ENCODE data around the gene BOC.

The BOC gene

GRCh38 chr3:113247068-113247467 is 35.7 kb downstream of the BOC start:
- DNase-seq (ENCODE audit: low read depth in 4 of 4, low spot score in 1 of 4): no peak

DNA sequence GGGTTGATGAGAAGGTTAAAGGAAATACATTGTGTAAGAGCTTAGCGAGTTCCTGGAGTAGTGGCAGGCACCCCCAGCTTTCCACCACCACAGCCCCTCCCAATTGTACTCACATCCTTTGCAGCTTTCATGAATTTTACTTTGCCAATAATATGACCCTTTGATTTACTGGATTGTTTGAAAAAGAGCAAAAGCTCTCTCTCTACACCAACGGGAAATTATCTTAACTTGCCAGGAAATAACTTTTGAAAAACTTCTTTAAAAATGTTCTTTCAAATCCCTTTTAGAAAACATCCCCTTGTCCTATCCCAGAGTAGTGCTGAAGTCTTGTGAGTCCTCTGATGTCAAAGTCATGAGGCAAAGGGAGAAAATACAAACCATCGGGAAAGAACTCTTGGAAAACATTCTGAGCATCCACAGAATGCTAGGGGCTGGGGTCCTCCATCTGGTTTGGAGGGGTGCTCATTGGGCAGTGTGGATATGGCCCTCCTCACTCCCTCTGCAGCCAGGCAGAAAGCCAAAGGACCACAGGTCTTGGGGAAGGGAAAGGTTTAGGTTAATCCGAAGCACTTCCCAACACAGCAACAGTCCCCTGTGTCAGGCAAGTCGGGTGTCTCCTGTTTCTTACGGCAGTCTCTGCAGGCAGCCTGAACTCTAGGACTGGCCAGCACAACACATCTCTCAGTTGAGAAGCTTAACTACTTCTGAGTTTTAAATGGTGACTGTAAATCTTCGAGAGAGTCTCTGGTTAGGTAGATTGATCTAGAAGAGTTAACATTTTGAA is 36.5 kb downstream of the BOC start:
- DNase-seq (ENCODE audit: low read depth in 4 of 4, low spot score in 1 of 4): no peak

- no peak for DNase-seq (ENCODE audit: low read depth in 4 of 4, low spot score in 1 of 4)
Measured at GRCh38 chr3:113249111-113249510, 37.8 kb downstream of the BOC start.

DNA sequence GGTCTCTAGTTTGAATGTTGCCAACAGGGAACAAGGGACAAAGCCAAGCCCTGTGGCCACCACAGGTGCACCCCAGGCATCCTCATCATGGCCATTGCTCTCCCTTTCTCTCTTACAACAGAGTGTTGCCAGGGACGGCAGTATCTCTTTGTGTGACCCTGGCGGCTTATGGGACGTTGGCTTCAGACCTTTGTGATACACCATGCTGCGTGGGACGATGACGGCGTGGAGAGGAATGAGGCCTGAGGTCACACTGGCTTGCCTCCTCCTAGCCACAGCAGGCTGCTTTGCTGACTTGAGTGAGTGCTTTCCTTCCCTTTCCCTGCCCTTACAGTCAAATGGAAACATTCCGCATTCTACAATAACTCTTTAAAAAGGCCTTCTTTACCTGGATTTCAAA is 38.2 kb downstream of the BOC start:
- DNase-seq (ENCODE audit: low read depth in 4 of 4, low spot score in 1 of 4): no peak

- no peak for DNase-seq (ENCODE audit: low read depth in 4 of 4, low spot score in 1 of 4)
Measured at GRCh38 chr3:113250566-113250965, 39.2 kb downstream of the BOC start.

DNA sequence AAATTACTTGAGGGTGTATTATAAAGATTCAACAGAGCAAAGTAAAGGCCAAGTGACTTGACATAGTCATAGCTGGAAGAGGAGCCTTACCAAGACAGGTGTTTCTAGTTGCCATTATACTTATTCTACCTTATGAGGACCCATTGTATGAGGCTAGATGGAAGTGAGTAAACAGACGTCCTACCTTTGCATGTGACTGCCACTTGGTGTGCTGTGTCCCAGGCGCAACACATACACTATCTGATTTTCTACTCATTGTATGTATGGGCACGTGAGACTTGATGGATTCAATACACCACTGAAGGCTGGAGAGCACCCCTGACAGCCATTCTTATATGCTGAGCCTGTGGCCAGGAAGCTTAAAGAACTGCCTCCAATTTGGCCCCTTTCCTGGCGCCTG is 40.5 kb downstream of the BOC start:
- DNase-seq (ENCODE audit: low read depth in 4 of 4, low spot score in 1 of 4): no peak

DNA sequence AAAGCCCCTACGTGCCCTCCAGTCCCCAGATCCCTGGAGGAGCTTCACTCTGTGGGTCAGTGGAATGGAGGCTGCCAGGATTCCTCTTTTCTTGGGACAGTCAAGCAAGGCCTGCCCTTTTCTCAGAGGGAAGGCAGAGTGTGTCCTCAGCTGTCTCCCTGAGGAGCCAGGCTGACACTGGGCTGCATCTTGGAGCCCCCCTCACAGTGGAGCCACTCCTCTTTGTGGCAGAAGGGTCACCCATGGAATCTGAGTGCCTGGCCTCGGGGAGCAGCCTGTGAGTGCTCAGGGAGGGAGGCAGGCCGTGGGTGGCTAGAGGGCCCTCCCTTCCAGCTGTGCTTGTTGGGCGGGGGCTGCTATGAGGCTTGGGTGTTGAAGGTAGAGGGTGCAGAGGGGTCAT is 41.2 kb downstream of the BOC start:
- no peak for DNase-seq (ENCODE audit: low read depth in 4 of 4, low spot score in 1 of 4)

- no peak for DNase-seq (ENCODE audit: low read depth in 4 of 4, low spot score in 1 of 4)
Measured at GRCh38 chr3:113253702-113254101, 42.3 kb downstream of the BOC start.

GRCh38 chr3:113254171-113254947 is 43.0 kb downstream of the BOC start:
- no peak for DNase-seq (ENCODE audit: low read depth in 4 of 4, low spot score in 1 of 4)

DNA sequence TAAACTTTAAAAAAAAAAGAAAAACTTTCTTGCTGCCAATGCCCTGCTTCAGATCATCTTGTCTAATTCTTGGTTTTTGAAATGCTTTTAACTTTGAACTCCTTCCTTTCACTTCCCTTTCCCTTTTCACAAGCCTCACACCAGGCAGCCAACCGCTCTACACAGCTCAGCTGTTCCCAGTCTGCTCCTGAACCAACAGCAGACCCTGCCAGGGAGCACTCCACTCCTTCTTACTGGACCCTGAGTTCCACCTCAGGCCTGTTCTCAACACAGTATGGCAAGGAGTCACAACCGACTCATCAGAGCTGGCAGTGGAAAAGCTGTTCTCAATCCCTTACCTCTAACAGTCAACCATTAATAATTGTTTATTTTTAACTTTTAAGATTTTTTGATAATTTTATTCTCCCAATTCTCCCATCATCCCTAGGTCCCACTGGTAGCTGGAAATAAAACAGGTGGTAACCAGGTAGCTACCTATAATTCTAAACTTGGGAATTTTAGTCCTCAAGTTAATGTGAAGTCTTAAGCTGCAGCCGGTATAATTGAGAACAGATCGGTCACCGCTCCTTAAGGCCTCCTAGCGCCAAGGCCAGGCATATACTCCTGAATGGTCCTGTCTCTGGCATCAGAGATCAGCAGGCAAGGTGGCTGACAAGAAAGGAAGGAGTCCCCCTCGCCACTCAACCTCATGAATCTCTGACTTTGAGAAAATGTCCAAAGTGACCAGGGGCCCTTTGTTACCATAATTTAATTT is 43.9 kb downstream of the BOC start:
- no peak for DNase-seq (ENCODE audit: low read depth in 4 of 4, low spot score in 1 of 4)

DNA sequence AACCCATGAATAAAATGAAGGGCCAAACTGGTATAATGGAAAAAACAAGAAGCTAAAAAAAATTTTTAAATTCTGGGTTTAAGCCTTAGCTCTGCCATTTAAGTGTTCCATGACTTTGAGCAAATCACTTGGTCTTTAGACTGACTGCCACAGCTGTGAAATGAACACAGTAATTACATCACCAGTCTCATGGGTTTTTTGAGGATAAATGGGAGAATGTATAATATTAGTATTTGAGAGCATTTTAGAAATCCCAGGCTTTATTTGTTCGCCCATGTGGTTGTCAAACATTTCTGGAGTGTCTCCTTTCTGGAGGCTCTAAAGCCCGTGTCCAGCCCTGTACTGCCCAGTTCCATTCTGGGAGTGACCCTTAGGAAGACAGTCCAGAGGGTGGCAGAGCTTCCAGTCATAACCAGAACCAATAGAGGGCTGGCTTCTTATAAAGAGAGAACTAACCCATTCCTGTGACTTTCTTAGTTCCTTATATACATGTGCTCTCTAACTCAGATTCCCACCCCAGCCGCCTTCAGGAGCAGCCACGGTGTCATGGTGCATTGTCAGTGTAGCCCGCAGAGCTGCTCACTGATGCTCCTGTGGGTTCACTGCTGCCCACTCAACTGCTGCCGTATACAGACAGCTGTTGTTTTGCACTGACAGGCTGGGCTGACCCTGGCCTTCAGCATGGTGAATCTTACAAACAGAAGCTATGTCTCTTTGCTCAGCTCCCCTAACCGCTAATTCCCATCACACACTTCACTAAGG is 44.7 kb downstream of the BOC start:
- DNase-seq (ENCODE audit: low read depth in 4 of 4, low spot score in 1 of 4): no peak

DNA sequence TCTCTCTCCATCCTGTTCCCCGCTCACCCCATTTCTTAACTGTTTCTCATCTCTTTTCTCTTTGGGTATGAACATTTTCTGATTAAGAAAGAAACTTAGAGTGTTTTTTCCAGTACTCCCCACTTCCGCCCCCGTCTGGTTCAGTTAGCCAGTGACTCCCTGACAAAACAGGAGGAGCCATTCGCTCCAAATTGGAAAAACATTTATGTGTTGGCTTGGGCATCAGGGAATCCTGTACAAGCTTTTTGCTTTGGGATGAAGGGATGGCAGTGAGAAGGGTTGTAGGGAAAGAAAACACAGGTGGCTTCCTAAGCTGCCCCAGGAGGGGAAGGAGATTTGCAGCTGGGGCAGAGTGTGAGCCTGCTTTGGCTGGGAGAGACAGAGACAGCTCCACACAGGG is 47.0 kb downstream of the BOC start:
- DNase-seq (ENCODE audit: low read depth in 4 of 4, low spot score in 1 of 4): no peak

- DNase-seq (ENCODE audit: low read depth in 4 of 4, low spot score in 1 of 4): no peak
Measured at GRCh38 chr3:113259196-113259595, 47.8 kb downstream of the BOC start.

- DNase-seq (ENCODE audit: low read depth in 4 of 4, low spot score in 1 of 4): no peak
Measured at GRCh38 chr3:113261063-113261625, 49.8 kb downstream of the BOC start.

- DNase-seq (ENCODE audit: low read depth in 4 of 4, low spot score in 1 of 4): no peak
Measured at GRCh38 chr3:113261626-113262303, 50.4 kb downstream of the BOC start.

- DNase-seq (ENCODE audit: low read depth in 4 of 4, low spot score in 1 of 4): no peak
Measured at GRCh38 chr3:113262304-113262665, 50.9 kb downstream of the BOC start.

GRCh38 chr3:113263020-113263419 is 51.7 kb downstream of the BOC start:
- DNase-seq (ENCODE audit: low read depth in 4 of 4, low spot score in 1 of 4): no peak

- DNase-seq (ENCODE audit: low read depth in 4 of 4, low spot score in 1 of 4): no peak
Measured at GRCh38 chr3:113263778-113264177, 52.4 kb downstream of the BOC start.

DNA sequence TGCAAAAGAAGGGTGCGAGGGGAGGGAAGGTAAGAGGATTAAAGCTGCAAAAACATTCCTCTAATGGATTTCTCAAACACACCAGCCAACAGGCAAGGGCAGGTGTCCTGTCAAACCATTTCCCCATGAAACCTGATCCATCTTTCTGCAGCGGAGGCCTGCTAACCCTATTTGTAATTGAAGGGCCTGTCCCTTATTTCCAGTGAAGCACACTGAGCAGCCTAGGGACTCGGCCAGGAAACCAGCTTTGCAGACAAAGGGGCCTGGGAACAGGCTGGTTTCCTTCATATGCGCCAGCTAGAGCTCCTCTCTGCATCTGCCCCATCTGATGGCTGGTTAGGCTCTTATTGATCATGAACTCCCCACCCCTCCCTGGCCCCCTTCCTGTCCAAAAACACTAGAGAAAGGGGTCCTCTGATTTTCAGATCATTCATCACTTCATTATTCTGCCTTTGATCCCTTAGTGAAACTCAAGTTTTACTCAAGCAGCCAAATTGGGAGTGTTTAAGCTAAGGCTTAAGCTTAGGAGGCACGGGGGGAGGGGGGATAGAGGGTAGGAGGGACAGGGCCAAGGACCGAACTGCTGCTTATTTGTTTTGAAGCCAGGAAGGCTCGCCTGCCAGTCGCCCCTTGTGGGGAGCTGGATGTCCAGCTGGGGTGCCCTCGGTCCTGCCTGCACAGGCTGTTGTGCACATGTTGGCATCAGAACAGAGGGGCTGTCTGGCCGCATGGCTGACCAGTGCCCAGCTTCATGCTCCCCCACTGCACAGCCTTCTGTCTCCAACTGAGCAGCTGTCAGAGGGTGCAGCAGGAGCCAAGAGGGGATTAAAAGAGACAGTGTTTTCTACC is 53.1 kb downstream of the BOC start:
- DNase-seq (ENCODE audit: low read depth in 4 of 4, low spot score in 1 of 4): no peak
